Measurements from ENCODE around the gene SHISA8.
"Not testable (repeated sequence)": the region's sequence is repeated elsewhere in the genome, so short reads cannot be mapped to it uniquely, and the experiment has no call there.

The SHISA8 gene

DNA sequence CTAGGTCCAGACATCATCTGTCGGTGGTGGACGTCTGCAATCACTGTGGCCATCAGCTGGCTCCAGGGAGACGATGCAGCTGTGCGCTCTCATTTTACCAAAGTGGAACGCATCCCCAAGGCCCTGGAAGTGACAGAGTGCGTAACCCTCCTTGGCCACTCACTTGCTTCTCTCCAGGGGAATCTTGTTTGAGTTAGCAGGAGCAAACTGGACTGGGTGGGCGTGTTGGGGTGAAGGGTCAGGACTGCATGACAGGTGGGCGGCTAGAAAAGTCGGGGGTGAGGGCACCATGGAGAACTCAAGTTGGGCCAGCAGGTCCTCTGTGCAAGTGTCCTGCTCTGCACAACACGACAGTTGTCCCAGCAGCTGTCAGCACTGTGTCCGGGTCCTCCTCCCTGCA lies 16.2 kb downstream of the SHISA8 start:
- no peak for DNase-seq

GRCh38 chr22:41893591-41894375 lies 21.1 kb downstream of the SHISA8 start:
- DNase-seq = no peak

DNA sequence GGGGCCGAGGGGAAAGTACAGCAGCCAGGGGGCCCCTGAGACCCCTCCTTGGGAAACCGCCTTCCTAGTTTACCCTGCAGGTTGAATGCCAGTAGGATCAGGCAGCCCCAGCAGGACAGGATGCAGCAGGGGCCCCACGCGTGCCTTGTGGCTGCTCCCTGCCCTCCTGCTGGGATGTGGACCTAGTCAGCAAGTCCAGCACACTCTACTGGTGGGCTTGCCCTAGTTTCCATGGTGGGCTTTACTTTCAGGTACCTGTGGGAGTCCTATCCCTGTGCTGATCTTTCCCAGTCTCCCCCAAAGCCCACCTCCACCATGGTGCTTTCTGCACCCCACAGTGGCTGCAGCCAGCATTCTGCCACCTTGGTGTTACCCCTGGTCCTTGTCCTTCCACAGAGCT lies 22.2 kb downstream of the SHISA8 start:
- DNase-seq = no peak

GRCh38 chr22:41891407-41891806 lies 23.5 kb downstream of the SHISA8 start:
- no peak for DNase-seq

DNA sequence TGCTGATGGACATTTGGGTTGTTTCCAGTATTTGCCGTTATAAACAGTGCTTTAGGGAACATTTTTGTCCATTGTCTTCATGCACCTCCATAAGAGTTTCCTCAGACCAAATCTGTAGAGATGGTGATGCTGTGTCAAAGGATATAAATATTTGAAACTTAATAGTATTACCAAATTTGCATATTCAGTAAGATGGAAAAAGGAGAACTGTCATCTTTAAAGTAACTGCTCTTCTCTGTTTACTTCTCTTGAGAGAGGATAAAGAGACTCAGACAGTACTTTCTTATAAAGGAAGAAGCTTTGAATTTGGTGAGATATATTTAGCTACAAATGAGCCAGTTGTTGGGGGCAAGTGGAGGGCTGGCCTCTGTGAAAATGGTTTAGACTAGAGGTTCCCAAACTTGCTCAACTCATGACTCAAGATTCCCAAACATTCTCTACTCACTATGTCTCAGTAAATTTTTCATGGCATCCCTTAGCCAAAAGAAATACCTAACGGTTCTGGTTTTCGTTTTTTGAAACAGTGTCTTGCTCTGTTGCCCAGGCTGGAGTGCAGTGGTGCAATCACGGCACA lies 26.2 kb downstream of the SHISA8 start:
- no peak for DNase-seq

GRCh38 chr22:41885516-41885915 lies 29.4 kb downstream of the SHISA8 start:
- no peak for DNase-seq

DNA sequence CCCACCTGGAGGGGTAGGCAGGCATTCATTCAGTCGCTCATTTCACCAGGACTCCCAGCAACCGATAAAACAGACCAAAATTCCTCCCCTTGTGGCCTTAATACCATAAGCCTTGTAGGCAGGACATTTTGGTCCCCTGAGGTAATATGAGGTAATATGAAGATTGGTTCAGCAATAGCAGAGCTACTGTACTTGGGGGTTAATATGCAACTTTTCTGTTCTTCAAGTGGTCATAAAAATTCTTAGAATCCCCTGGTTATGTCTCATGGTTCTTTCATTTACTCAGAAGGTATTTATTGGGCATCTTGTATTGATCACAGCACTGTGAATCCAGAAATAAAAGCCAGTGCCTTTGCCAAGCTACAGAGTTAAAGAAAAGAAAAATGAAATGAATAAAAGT lies 29.8 kb downstream of the SHISA8 start:
- no peak for DNase-seq

GRCh38 chr22:41883400-41883799 lies 31.5 kb downstream of the SHISA8 start:
- DNase-seq = no peak

DNA sequence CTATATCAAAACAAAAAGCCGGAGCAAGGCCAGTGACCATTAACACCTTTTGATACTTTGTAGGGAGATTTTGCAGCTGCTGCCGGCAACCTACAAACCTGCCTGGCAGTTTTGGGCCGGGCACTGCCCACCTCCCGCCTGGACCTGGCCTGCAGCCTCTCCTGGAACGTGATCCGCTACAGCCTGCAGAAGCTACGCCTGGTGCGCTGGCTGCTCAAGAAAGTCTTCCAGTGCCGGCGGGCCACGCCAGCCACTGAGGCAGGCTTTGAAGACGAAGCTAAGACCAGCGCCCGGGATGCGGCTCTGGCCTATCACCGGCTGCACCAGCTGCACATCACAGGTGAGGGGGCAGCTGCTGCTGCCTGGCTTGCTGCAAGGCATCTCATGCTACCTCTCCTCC lies 34.2 kb downstream of the SHISA8 start:
- DNase-seq = no peak

DNA sequence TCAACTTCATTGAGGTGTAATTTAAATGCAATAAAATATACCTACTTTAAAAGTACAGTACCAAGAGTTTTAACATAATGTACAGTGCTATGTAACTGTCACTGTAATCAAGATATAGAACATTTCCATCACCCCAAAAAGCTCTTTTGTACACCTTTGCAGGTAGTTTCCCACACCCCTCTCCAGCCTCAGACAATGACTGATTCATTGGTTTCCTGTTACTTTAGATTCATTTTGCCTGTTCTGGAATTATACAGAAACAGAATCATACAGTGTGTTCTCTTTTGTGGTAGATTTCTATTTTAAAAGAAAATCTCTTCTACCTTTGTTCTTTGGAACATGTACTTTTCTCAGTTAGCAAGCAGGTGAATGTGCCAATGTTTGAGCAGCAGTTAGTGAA lies 38.2 kb downstream of the SHISA8 start:
- DNase-seq = no peak

GRCh38 chr22:41876275-41876674 lies 38.6 kb downstream of the SHISA8 start:
- DNase-seq = no peak

- DNase-seq = no peak
These were observed 39.2 kb downstream of the SHISA8 start for GRCh38 chr22:41875531-41876270.

- no peak for DNase-seq
These were observed 40.8 kb downstream of the SHISA8 start for GRCh38 chr22:41874090-41874489.

DNA sequence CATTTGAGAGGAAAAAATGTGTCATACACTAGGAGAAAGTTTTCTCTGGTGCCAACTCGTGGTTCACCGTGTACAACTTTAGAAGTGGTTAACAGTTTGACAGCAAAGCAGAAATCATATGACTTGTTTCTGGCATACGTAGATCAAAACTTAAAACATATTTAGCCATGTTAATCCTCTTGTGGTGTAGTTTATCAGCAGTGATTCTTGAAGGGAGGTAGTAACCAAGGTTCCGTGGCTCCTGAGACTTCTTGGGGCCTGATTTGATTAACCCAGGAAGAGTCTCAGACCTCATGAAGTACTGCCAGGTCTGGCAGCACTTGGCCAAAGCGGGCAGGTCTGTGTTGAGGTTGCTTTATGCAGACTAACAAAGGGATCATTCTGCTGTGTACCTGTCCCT lies 41.5 kb downstream of the SHISA8 start:
- DNase-seq = no peak

GRCh38 chr22:41870786-41871185 lies 44.1 kb downstream of the SHISA8 start:
- no peak for DNase-seq

GRCh38 chr22:41870081-41870480 lies 44.8 kb downstream of the SHISA8 start:
- not testable (repeated sequence) for DNase-seq

DNA sequence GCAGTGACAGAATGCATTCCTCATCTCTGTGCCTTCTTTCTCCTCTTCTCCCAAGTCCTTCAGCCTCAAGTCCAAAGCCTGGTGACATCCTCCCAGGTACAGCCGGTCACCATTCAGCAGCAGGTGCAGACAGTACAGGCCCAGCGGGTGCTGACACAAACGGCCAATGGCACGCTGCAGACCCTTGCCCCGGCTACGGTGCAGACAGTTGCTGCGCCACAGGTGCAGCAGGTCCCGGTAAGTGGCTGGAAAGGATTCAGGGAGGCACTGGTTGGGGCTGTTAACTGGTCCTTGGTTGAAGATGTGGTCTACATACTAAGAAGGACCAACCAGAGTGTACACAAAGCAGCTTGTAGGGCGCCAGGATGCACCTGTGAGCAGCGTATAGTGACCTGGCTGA lies 46.3 kb downstream of the SHISA8 start:
- DNase-seq = no peak

DNA sequence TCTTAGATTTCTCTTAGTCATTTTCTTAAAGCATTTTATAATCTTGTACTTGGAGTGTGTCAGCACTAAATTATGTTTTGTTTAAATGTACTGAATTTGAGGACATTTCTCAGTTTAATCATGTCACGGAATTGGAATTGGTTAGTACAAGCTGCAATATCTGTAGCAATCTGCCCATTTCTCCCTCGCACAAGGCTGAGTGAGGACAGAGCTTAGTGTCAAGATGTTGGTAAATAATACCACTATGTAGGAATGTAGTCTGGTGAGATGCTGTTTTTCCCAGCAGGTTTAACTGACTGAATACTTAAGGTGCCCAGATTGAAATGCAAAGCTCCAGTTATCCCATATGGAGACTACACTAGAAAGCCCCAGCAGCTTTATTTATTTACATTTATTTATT lies 51.4 kb downstream of the SHISA8 start:
- no peak for DNase-seq

GRCh38 chr22:41862530-41863266 lies 52.2 kb downstream of the SHISA8 start:
- DNase-seq = peak; percentile 64

- DNase-seq = peak; percentile 50
These were observed 52.7 kb downstream of the SHISA8 start for GRCh38 chr22:41862160-41862529.

Measured in activated CD4-positive, CD25-positive, alpha-beta regulatory T cell treated with anti-CD3 and anti-CD28 coated beads, Interleukin-2, amount 50 U/mL, for 72 hours (primary cell).